ENCODE data around the gene DSCAML1.

DSCAML1 gene

GRCh38 chr11:117704395-117705100 lies 92.5 kb downstream of the DSCAML1 start:
- H3K27me3 ChIP-seq (ENCODE audit: insufficient read depth, low read length): no peaks in the 10 kb centered on the region
- no peak for DNase-seq
- H3K9ac ChIP-seq (ENCODE audit: low read length): no peak overlapping the region
- no peak overlapping the region for H3K18ac ChIP-seq (ENCODE audit: low read length)
- peaks cover 0 to 18% of the 10 kb centered on the region in 2 experiments for H3K4me1 ChIP-seq (ENCODE audit: control insufficient read depth in 1 of 2, insufficient read depth in 2 of 2, low read length in 2 of 2)
- H2BK12ac ChIP-seq (ENCODE audit: low read length): no peak overlapping the region
- no peak overlapping the region for H2AK5ac ChIP-seq (ENCODE audit: low read length)
- no peak overlapping the region for H3K4me3 ChIP-seq (ENCODE audit: low read depth, low read length)
- H3K4me2 ChIP-seq (ENCODE audit: low read length): no peak overlapping the region
- no peak overlapping the region for H4K8ac ChIP-seq (ENCODE audit: low read depth, low read length)
- no peak overlapping the region for H2BK5ac ChIP-seq (ENCODE audit: low read depth, low read length, poor library complexity)
- H4K91ac ChIP-seq (ENCODE audit: low read depth, low read length): no peak overlapping the region
- H2BK120ac ChIP-seq (ENCODE audit: insufficient read depth, low read length, poor library complexity): no peak overlapping the region
- H3K27ac ChIP-seq (ENCODE audit: low read depth, low read length): no peak overlapping the region
- no CpG with 5 or more reads among the region's 24 CpGs for WGBS (ENCODE audit: extremely low coverage, insufficient coverage, insufficient read length)
- H3K79me2 ChIP-seq (ENCODE audit: control insufficient read depth, insufficient read depth, low read length, poor library complexity): no peaks in the 10 kb centered on the region
- no peak overlapping the region for H2AFZ ChIP-seq (ENCODE audit: insufficient read depth, low read length, poor library complexity)
- no peaks in the 10 kb centered on the region for H3K9me3 ChIP-seq (ENCODE audit: insufficient read depth, low read depth, low read length)
- no peak overlapping the region for H3K4ac ChIP-seq (ENCODE audit: low read depth, low read length)
- no peak overlapping the region for H4K12ac ChIP-seq (ENCODE audit: low read depth, low read length)
- no peak overlapping the region for H3K23ac ChIP-seq (ENCODE audit: low read length)
- no peak overlapping the region for H3K14ac ChIP-seq (ENCODE audit: low read length)
- no peaks in the 10 kb centered on the region for H3K36me3 ChIP-seq (ENCODE audit: control insufficient read depth in 1 of 2, insufficient read depth in 2 of 2, low read length in 2 of 2)
- no peaks in the 10 kb centered on the region for H3K79me1 ChIP-seq (ENCODE audit: low read length)

GRCh38 chr11:117702946-117703598 lies 93.9 kb downstream of the DSCAML1 start:
- no peaks in the 10 kb centered on the region for H3K36me3 ChIP-seq (ENCODE audit: control insufficient read depth in 1 of 2, insufficient read depth in 2 of 2, low read length in 2 of 2)
- H4K12ac ChIP-seq (ENCODE audit: low read depth, low read length): no peak overlapping the region
- no peaks in the 10 kb centered on the region for H3K79me1 ChIP-seq (ENCODE audit: low read length)
- no peak overlapping the region for H4K91ac ChIP-seq (ENCODE audit: low read depth, low read length)
- no peak overlapping the region for H3K27ac ChIP-seq (ENCODE audit: low read depth, low read length)
- no peak for DNase-seq
- no peak overlapping the region for H3K4ac ChIP-seq (ENCODE audit: low read depth, low read length)
- no peak overlapping the region for H2BK5ac ChIP-seq (ENCODE audit: low read depth, low read length, poor library complexity)
- H2BK120ac ChIP-seq (ENCODE audit: insufficient read depth, low read length, poor library complexity): no peak overlapping the region
- no peak overlapping the region for H2AFZ ChIP-seq (ENCODE audit: insufficient read depth, low read length, poor library complexity)
- WGBS (ENCODE audit: extremely low coverage, insufficient coverage, insufficient read length): no CpG with 5 or more reads among the region's 7 CpGs
- H2AK5ac ChIP-seq (ENCODE audit: low read length): no peak overlapping the region
- H3K9me3 ChIP-seq (ENCODE audit: insufficient read depth, low read depth, low read length): no peaks in the 10 kb centered on the region
- H3K27me3 ChIP-seq (ENCODE audit: insufficient read depth, low read length): no peaks in the 10 kb centered on the region
- H3K4me3 ChIP-seq (ENCODE audit: low read depth, low read length): no peak overlapping the region
- H4K8ac ChIP-seq (ENCODE audit: low read depth, low read length): no peak overlapping the region
- H3K4me1 ChIP-seq (ENCODE audit: control insufficient read depth in 1 of 2, insufficient read depth in 2 of 2, low read length in 2 of 2): peaks cover 0 to 18% of the 10 kb centered on the region in 2 experiments
- H3K18ac ChIP-seq (ENCODE audit: low read length): no peak overlapping the region
- H3K14ac ChIP-seq (ENCODE audit: low read length): no peak overlapping the region
- no peaks in the 10 kb centered on the region for H3K79me2 ChIP-seq (ENCODE audit: control insufficient read depth, insufficient read depth, low read length, poor library complexity)
- no peak overlapping the region for H3K4me2 ChIP-seq (ENCODE audit: low read length)
- H3K23ac ChIP-seq (ENCODE audit: low read length): no peak overlapping the region
- no peak overlapping the region for H3K9ac ChIP-seq (ENCODE audit: low read length)
- no peak overlapping the region for H2BK12ac ChIP-seq (ENCODE audit: low read length)

DNA sequence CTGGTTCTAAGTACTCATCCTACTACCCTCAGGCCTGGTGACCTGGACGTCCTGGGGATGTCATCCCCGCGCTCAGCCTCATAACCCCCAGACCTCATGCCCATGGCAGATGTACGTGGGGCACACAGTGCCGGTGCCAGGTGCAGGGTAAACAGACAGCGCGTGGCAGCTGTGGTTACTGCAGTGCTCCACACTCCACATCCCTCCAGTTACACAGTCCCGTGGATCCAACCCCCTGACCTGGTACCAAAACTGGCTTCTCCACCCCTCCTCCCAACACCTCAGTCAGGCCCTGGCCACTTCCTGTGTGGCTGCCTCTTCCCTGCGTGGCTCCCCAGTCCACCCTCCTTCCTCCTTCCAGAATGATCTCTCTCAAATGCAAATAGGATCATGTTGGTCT lies 95.2 kb downstream of the DSCAML1 start:
- H3K27me3 ChIP-seq (ENCODE audit: insufficient read depth, low read length): no peaks in the 10 kb centered on the region
- H2BK5ac ChIP-seq (ENCODE audit: low read depth, low read length, poor library complexity): no peak overlapping the region
- H4K8ac ChIP-seq (ENCODE audit: low read depth, low read length): no peak overlapping the region
- no peak overlapping the region for H2AK5ac ChIP-seq (ENCODE audit: low read length)
- H4K91ac ChIP-seq (ENCODE audit: low read depth, low read length): no peak overlapping the region
- H3K4ac ChIP-seq (ENCODE audit: low read depth, low read length): no peak overlapping the region
- H3K18ac ChIP-seq (ENCODE audit: low read length): no peak overlapping the region
- H3K9me3 ChIP-seq (ENCODE audit: insufficient read depth, low read depth, low read length): no peaks in the 10 kb centered on the region
- no peaks in the 10 kb centered on the region for H3K79me2 ChIP-seq (ENCODE audit: control insufficient read depth, insufficient read depth, low read length, poor library complexity)
- H4K12ac ChIP-seq (ENCODE audit: low read depth, low read length): no peak overlapping the region
- no peak for DNase-seq
- no peak overlapping the region for H3K14ac ChIP-seq (ENCODE audit: low read length)
- no peaks in the 10 kb centered on the region for H3K36me3 ChIP-seq (ENCODE audit: control insufficient read depth in 1 of 2, insufficient read depth in 2 of 2, low read length in 2 of 2)
- no CpG with 5 or more reads among the region's 9 CpGs for WGBS (ENCODE audit: extremely low coverage, insufficient coverage, insufficient read length)
- H3K4me3 ChIP-seq (ENCODE audit: low read depth, low read length): no peak overlapping the region
- no peak overlapping the region for H3K23ac ChIP-seq (ENCODE audit: low read length)
- H3K4me1 ChIP-seq (ENCODE audit: control insufficient read depth in 1 of 2, insufficient read depth in 2 of 2, low read length in 2 of 2): peaks cover 0 to 18% of the 10 kb centered on the region in 2 experiments
- no peak overlapping the region for H2BK12ac ChIP-seq (ENCODE audit: low read length)
- H3K9ac ChIP-seq (ENCODE audit: low read length): no peak overlapping the region
- no peak overlapping the region for H3K4me2 ChIP-seq (ENCODE audit: low read length)
- no peak overlapping the region for H2AFZ ChIP-seq (ENCODE audit: insufficient read depth, low read length, poor library complexity)
- no peak overlapping the region for H3K27ac ChIP-seq (ENCODE audit: low read depth, low read length)
- H3K79me1 ChIP-seq (ENCODE audit: low read length): no peaks in the 10 kb centered on the region
- no peak overlapping the region for H2BK120ac ChIP-seq (ENCODE audit: insufficient read depth, low read length, poor library complexity)

DNA sequence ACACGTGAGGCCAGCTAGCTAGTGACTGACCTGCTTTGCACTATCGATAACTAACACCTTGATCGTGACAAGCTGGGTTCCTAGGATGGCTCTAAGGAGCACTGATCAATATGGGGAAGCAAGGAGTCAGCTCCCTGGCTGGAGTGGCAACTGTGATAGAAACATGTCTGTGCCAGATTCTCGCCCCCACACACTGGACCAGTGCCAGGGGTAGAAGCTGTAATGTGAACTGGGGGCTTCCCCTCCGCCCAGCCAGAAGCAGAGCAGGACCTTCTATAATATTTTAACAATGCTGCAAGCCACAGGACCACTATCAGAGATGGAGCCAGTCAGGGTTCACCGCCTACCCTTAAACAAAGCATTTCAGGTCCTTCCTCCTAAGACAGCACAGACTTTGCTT lies 96.5 kb downstream of the DSCAML1 start:
- no peak overlapping the region for H2AK5ac ChIP-seq (ENCODE audit: low read length)
- H3K18ac ChIP-seq (ENCODE audit: low read length): no peak overlapping the region
- H3K27ac ChIP-seq (ENCODE audit: low read depth, low read length): no peak overlapping the region
- no peaks in the 10 kb centered on the region for H3K27me3 ChIP-seq (ENCODE audit: insufficient read depth, low read length)
- no peak overlapping the region for H3K4ac ChIP-seq (ENCODE audit: low read depth, low read length)
- H3K4me3 ChIP-seq (ENCODE audit: low read depth, low read length): no peak overlapping the region
- no peak overlapping the region for H3K4me2 ChIP-seq (ENCODE audit: low read length)
- H3K79me1 ChIP-seq (ENCODE audit: low read length): no peaks in the 10 kb centered on the region
- no peak overlapping the region for H2BK5ac ChIP-seq (ENCODE audit: low read depth, low read length, poor library complexity)
- no peaks in the 10 kb centered on the region for H3K79me2 ChIP-seq (ENCODE audit: control insufficient read depth, insufficient read depth, low read length, poor library complexity)
- no peak overlapping the region for H2AFZ ChIP-seq (ENCODE audit: insufficient read depth, low read length, poor library complexity)
- no CpG with 5 or more reads among the region's 6 CpGs for WGBS (ENCODE audit: extremely low coverage, insufficient coverage, insufficient read length)
- no peaks in the 10 kb centered on the region for H3K36me3 ChIP-seq (ENCODE audit: control insufficient read depth in 1 of 2, insufficient read depth in 2 of 2, low read length in 2 of 2)
- H2BK120ac ChIP-seq (ENCODE audit: insufficient read depth, low read length, poor library complexity): no peak overlapping the region
- H3K23ac ChIP-seq (ENCODE audit: low read length): no peak overlapping the region
- H4K91ac ChIP-seq (ENCODE audit: low read depth, low read length): no peak overlapping the region
- H3K14ac ChIP-seq (ENCODE audit: low read length): no peak overlapping the region
- DNase-seq: no peak
- no peak overlapping the region for H2BK12ac ChIP-seq (ENCODE audit: low read length)
- H4K8ac ChIP-seq (ENCODE audit: low read depth, low read length): no peak overlapping the region
- no peak overlapping the region for H3K9ac ChIP-seq (ENCODE audit: low read length)
- peaks cover 0 to 18% of the 10 kb centered on the region in 2 experiments for H3K4me1 ChIP-seq (ENCODE audit: control insufficient read depth in 1 of 2, insufficient read depth in 2 of 2, low read length in 2 of 2)
- no peak overlapping the region for H4K12ac ChIP-seq (ENCODE audit: low read depth, low read length)
- H3K9me3 ChIP-seq (ENCODE audit: insufficient read depth, low read depth, low read length): no peaks in the 10 kb centered on the region
